ENCODE data around the gene CENPO.
A peak's percentile ranks its signal among the peaks of the same experiment; 100 is the strongest.

GRCh38 chr2:24830351-24830750, 37.1 kb downstream of the CENPO start:
- TF ChIP-seq POLR2A (IDR thresholded peaks at IDR 0.05; ENCODE audit: low read length) (no peak), CHD2 (IDR thresholded peaks at IDR 0.05; ENCODE audit: low read length, partially characterized antibody) (no peak), CTCF (IDR thresholded peaks at IDR 0.05) (peak; percentile 23; the same call in 1 of the 3 replicates), HMGXB4 (CRISPR knock-in tag; IDR thresholded peaks at IDR 0.05; ENCODE audit: borderline replicate concordance) (no peak), EP300 (IDR thresholded peaks at IDR 0.05) (no peak), MAX (IDR thresholded peaks at IDR 0.05) (no peak), SMC3 (IDR thresholded peaks at IDR 0.05) (no peak), JUN (IDR thresholded peaks at IDR 0.05) (no peak), GATA3 (IDR thresholded peaks at IDR 0.05; ENCODE audit: borderline replicate concordance) (no peak), MAFK (IDR thresholded peaks at IDR 0.05; ENCODE audit: partially characterized antibody) (no peak), MAZ (IDR thresholded peaks at IDR 0.05; ENCODE audit: borderline replicate concordance, low read depth, low read length) (no peak), FOSL2 (IDR thresholded peaks at IDR 0.05) (no peak), FOSL2 (CRISPR knock-in tag; IDR thresholded peaks at IDR 0.05) (no peak)
- TF ChIP-seq, protein P1, sequence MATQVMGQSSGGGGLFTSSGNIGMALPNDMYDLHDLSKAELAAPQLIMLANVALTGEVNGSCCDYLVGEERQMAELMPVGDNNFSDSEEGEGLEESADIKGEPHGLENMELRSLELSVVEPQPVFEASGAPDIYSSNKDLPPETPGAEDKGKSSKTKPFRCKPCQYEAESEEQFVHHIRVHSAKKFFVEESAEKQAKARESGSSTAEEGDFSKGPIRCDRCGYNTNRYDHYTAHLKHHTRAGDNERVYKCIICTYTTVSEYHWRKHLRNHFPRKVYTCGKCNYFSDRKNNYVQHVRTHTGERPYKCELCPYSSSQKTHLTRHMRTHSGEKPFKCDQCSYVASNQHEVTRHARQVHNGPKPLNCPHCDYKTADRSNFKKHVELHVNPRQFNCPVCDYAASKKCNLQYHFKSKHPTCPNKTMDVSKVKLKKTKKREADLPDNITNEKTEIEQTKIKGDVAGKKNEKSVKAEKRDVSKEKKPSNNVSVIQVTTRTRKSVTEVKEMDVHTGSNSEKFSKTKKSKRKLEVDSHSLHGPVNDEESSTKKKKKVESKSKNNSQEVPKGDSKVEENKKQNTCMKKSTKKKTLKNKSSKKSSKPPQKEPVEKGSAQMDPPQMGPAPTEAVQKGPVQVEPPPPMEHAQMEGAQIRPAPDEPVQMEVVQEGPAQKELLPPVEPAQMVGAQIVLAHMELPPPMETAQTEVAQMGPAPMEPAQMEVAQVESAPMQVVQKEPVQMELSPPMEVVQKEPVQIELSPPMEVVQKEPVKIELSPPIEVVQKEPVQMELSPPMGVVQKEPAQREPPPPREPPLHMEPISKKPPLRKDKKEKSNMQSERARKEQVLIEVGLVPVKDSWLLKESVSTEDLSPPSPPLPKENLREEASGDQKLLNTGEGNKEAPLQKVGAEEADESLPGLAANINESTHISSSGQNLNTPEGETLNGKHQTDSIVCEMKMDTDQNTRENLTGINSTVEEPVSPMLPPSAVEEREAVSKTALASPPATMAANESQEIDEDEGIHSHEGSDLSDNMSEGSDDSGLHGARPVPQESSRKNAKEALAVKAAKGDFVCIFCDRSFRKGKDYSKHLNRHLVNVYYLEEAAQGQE (IDR thresholded peaks at IDR 0.05), result no peak
